WTC11 (cell line): ENCODE measurements around the gene ZNF700. TPM values are rescaled to one million over a fixed set of nuclear protein-coding genes. Genes with fewer than 3 reads are reported as not detected.

ENCODE experiments used
- ATAC-seq: fragments of 200-7000 bp; cut with Tn5 transposase; 2 replicates; pipeline ENCODE4 v1.10.0; 2021; ENCODE audit warnings: mild to moderate bottlenecking, moderate library complexity
- CTCF ChIA-PET: fragments of 300-600 bp; sonication (Branson Sonifier 250); formaldehyde crosslinking; loops from one replicate; lab custom pipeline; 2021; ENCODE audit warnings: antibody characterized with exemption; lab: Charles Lee
- POLR2A ChIA-PET: fragments of 350-600 bp; sonication (Branson Sonifier 250); formaldehyde crosslinking; loops from one replicate; lab custom pipeline; 2021; ENCODE audit warnings: antibody characterized with exemption; lab: Charles Lee
- DNase-seq: peaks from one replicate; pipeline ENCODE4 v3.0.0; 2021; ENCODE audit warnings: low spot score
- H3K27ac Mint-ChIP-seq: 2 replicates; pipeline ENCODE4 v1.8.0; 2021; ENCODE audit warnings: mixed read lengths
- H3K27me3 Mint-ChIP-seq: 2 replicates; pipeline ENCODE4 v1.8.0; 2021; ENCODE audit warnings: low read depth, mild to moderate bottlenecking, moderate library complexity, mixed read lengths
- H3K36me3 Mint-ChIP-seq: 2 replicates; pipeline ENCODE4 v1.8.0; 2021; ENCODE audit warnings: mixed read lengths
- H3K4me1 Mint-ChIP-seq: 2 replicates; pipeline ENCODE4 v1.8.0; 2022; ENCODE audit warnings: mixed read lengths
- H3K4me3 Mint-ChIP-seq: 2 replicates; pipeline ENCODE4 v1.8.0; 2021; ENCODE audit warnings: mild to moderate bottlenecking, moderate library complexity, mixed read lengths
- H3K9me3 Mint-ChIP-seq: 2 replicates; pipeline ENCODE4 v1.8.0; 2021; ENCODE audit warnings: mixed read lengths
- AR ChIP-seq: fragments of 250-450 bp; sonication (Bioruptor Pico); IDR thresholded peaks from 2 replicates; pipeline ENCODE4 v1.9.0; 2021; ENCODE audit warnings: mild to moderate bottlenecking
- ATF6 ChIP-seq: sonication (generic); formaldehyde crosslinking; IDR thresholded peaks from 2 replicates; pipeline ENCODE4 v1.8.1; 2023; ENCODE audit warnings: mild to moderate bottlenecking, missing genetic modification reagents
- CBFB ChIP-seq: sonication (generic); formaldehyde crosslinking; IDR thresholded peaks from 2 replicates; pipeline ENCODE4 v1.8.1; 2022; ENCODE audit warnings: mild to moderate bottlenecking, low read depth, missing genetic modification reagents
- EMX1 ChIP-seq: fragments of 250-450 bp; sonication (Bioruptor Pico); IDR thresholded peaks from 2 replicates; pipeline ENCODE4 v1.8.0; 2021; ENCODE audit warnings: mild to moderate bottlenecking
- ESRRA ChIP-seq: sonication (generic); formaldehyde crosslinking; IDR thresholded peaks from 2 replicates; pipeline ENCODE4 v1.8.1; 2022; ENCODE audit warnings: mild to moderate bottlenecking, missing genetic modification reagents, borderline replicate concordance
- FOXJ3 ChIP-seq: sonication (generic); formaldehyde crosslinking; IDR thresholded peaks from 2 replicates; pipeline ENCODE4 v1.9.0; 2021; ENCODE audit warnings: missing genetic modification reagents, mild to moderate bottlenecking, borderline replicate concordance
- FOXK1 ChIP-seq: sonication (generic); formaldehyde crosslinking; IDR thresholded peaks from 2 replicates; pipeline ENCODE4 v1.8.0; 2022; ENCODE audit warnings: mild to moderate bottlenecking, moderate library complexity, missing genetic modification reagents
- GTF2I ChIP-seq: fragments of 250-450 bp; sonication (Bioruptor Pico); conservative IDR thresholded peaks from 2 replicates; pipeline ENCODE4 v1.4.0; 2021; ENCODE audit warnings: mild to moderate bottlenecking
- IRF1 ChIP-seq: sonication (generic); formaldehyde crosslinking; IDR thresholded peaks from 2 replicates; pipeline ENCODE4 v1.8.0; 2023; ENCODE audit warnings: missing genetic modification reagents
- IRF2 ChIP-seq: sonication (generic); formaldehyde crosslinking; IDR thresholded peaks from 2 replicates; pipeline ENCODE4 v1.8.0; 2022; ENCODE audit warnings: low read depth, missing genetic modification reagents, borderline replicate concordance
- KAT7 ChIP-seq: sonication (generic); formaldehyde crosslinking; IDR thresholded peaks from 2 replicates; pipeline ENCODE4 v1.8.1; 2023; ENCODE audit warnings: missing genetic modification reagents, mild to moderate bottlenecking, borderline replicate concordance
- NFATC4 ChIP-seq: fragments of 250-450 bp; sonication (Bioruptor Pico); IDR thresholded peaks from 2 replicates; pipeline ENCODE4 v1.9.0; 2021; ENCODE audit warnings: mild to moderate bottlenecking
- NFE2L1 ChIP-seq: sonication (generic); formaldehyde crosslinking; IDR thresholded peaks from 2 replicates; pipeline ENCODE4 v1.8.1; 2023; ENCODE audit warnings: missing genetic modification reagents
- NR2C2 ChIP-seq: sonication (generic); formaldehyde crosslinking; IDR thresholded peaks from 2 replicates; pipeline ENCODE4 v1.8.0; 2022; ENCODE audit warnings: mild to moderate bottlenecking, missing genetic modification reagents
- OVOL2 ChIP-seq: fragments of 250-450 bp; sonication (Bioruptor Pico); IDR thresholded peaks from 2 replicates; pipeline ENCODE4 v1.9.0; 2021; ENCODE audit warnings: mild to moderate bottlenecking, borderline replicate concordance
- RORB ChIP-seq: fragments of 250-450 bp; sonication (Bioruptor Pico); IDR thresholded peaks from 2 replicates; pipeline ENCODE4 v1.9.0; 2021; ENCODE audit warnings: mild to moderate bottlenecking
- SMAD3 ChIP-seq: sonication (generic); formaldehyde crosslinking; IDR thresholded peaks from 2 replicates; pipeline ENCODE4 v1.8.0; 2022; ENCODE audit warnings: missing genetic modification reagents, mild to moderate bottlenecking, borderline replicate concordance
- SP1 ChIP-seq: sonication (generic); formaldehyde crosslinking; conservative IDR thresholded peaks from 2 replicates; pipeline ENCODE4 v1.8.1; 2022; ENCODE audit warnings: missing genetic modification reagents
- TP53 ChIP-seq: sonication (generic); formaldehyde crosslinking; IDR thresholded peaks from 2 replicates; pipeline ENCODE4 v1.8.1; 2023; ENCODE audit warnings: mild to moderate bottlenecking, missing genetic modification reagents
- USF1 ChIP-seq: sonication (generic); formaldehyde crosslinking; IDR thresholded peaks from 2 replicates; pipeline ENCODE4 v1.8.0; 2022; ENCODE audit warnings: mild to moderate bottlenecking, missing genetic modification reagents
- ZMAT4 ChIP-seq: fragments of 250-450 bp; sonication (Bioruptor Pico); IDR thresholded peaks from 2 replicates; pipeline ENCODE4 v1.9.0; 2021; ENCODE audit warnings: mild to moderate bottlenecking
- ZNF121 ChIP-seq: sonication (generic); formaldehyde crosslinking; IDR thresholded peaks from 2 replicates; pipeline ENCODE4 v1.8.0; 2023; ENCODE audit warnings: missing genetic modification reagents
- ZNF396 ChIP-seq: fragments of 250-450 bp; sonication (Bioruptor Pico); IDR thresholded peaks from 2 replicates; pipeline ENCODE4 v1.8.0; 2021; ENCODE audit warnings: mild to moderate bottlenecking, moderate library complexity, borderline replicate concordance
- ZNF423 ChIP-seq: fragments of 250-450 bp; sonication (Bioruptor Pico); IDR thresholded peaks from 2 replicates; pipeline ENCODE4 v2.1.2; 2022; ENCODE audit warnings: mild to moderate bottlenecking, moderate library complexity
- ZNF671 ChIP-seq: fragments of 250-450 bp; sonication (Bioruptor Pico); IDR thresholded peaks from 2 replicates; pipeline ENCODE4 v1.8.0; 2021; ENCODE audit warnings: mild to moderate bottlenecking
- total RNA-seq: library from RNA; stranded (reverse); gene quantifications from 3 replicates; pipeline ENCODE4 v1.2.3, GENCODE V29; 2021

Gene ZNF700
- total RNA-seq, 1 experiment from 2014 or later = 9.1 TPM

GRCh38 chr19:11927227-11927626 is 2.3 kb downstream of the ZNF700 start:
- Mint-ChIP-seq H3K36me3 (peaks cover 19% of the 10 kb centered on the region), H3K9me3 (no peaks in the 10 kb centered on the region; the same call in 1 of the 2 replicates), H3K27me3 (no peaks in the 10 kb centered on the region; the same call in 1 of the 2 replicates), H3K27ac (no peak overlapping the region), H3K4me3 (no peak overlapping the region), H3K4me1 (peaks cover 24% of the 10 kb centered on the region)
- ChIA-PET CTCF (no interaction called here), POLR2A (no interaction called here)
- TF ChIP-seq OVOL2 (CRISPR knock-in tag) (no peak), SMAD3 (CRISPR knock-in tag) (no peak), NFE2L1 (CRISPR knock-in tag) (no peak), ZNF423 (CRISPR knock-in tag) (no peak), TP53 (CRISPR knock-in tag) (no peak), USF1 (CRISPR knock-in tag) (no peak), RORB (no peak), EMX1 (CRISPR knock-in tag) (no peak)
- ATAC-seq = no peak
- no peak for DNase-seq

- DNase-seq = no peak
- Mint-ChIP-seq H3K27ac (no peak overlapping the region), H3K4me3 (no peak overlapping the region), H3K4me1 (peaks cover 4% of the 10 kb centered on the region), H3K9me3 (peaks cover 12% of the 10 kb centered on the region), H3K36me3 (peaks cover 39% of the 10 kb centered on the region), H3K27me3 (no peaks in the 10 kb centered on the region)
- no peak for ATAC-seq
- ChIA-PET POLR2A (interaction anchor here (0.7 kb wide), 1 partner anchor 351 kb away, joined by 3 read pairs; no protein-coding TSS in a partner anchor), CTCF (no interaction called here)
- TF ChIP-seq ZNF121 (CRISPR knock-in tag) (no peak), IRF2 (CRISPR knock-in tag) (no peak), ATF6 (CRISPR knock-in tag) (no peak), KAT7 (no peak), AR (CRISPR knock-in tag) (no peak), RORB (no peak), CBFB (CRISPR knock-in tag) (no peak), ESRRA (no peak), ZNF396 (CRISPR knock-in tag) (no peak), FOXK1 (CRISPR knock-in tag) (no peak), NFATC4 (CRISPR knock-in tag) (no peak), OVOL2 (CRISPR knock-in tag) (no peak), ZNF671 (CRISPR knock-in tag) (no peak), ZMAT4 (CRISPR knock-in tag) (no peak), EMX1 (CRISPR knock-in tag) (no peak), IRF1 (CRISPR knock-in tag) (no peak), GTF2I (CRISPR knock-in tag) (no peak), NR2C2 (no peak), SP1 (no peak), FOXJ3 (CRISPR knock-in tag) (no peak)
Measured at GRCh38 chr19:11931051-11931450, 6.1 kb downstream of the ZNF700 start.
